GM12878 (cell line): Measurements from ENCODE around the gene ZCCHC3. TPM values are rescaled to one million over a fixed set of nuclear protein-coding genes. Genes with fewer than 3 reads are reported as not detected.

ENCODE experiments used
- ATAC-seq: fragments of 200-7000 bp; cut with Tn5 transposase; 3 replicates; pipeline ENCODE4 v1.9.1; 2020; ENCODE audit warnings: mild to moderate bottlenecking, moderate library complexity
- BruUV-seq: library from RNA; stranded (reverse); fragments of 400-500 nt; replicated peaks from 2 replicates; lab custom pipeline; 2021; lab: Mats Ljungman, UMichigan
- CTCF ChIA-PET: fragments of 300-600 bp; sonication (Branson Sonifier 250); formaldehyde crosslinking; extraction: SDS; loops from one replicate; lab custom pipeline; 2021; ENCODE audit warnings: inconsistent platforms; lab: Yijun Ruan, JAX
- POLR2A ChIA-PET: fragments of 350-600 bp; formaldehyde crosslinking; extraction: SDS; loops from one replicate; lab custom pipeline; 2021; ENCODE audit warnings: inconsistent platforms; lab: Charles Lee
- RAD21 ChIA-PET: fragments of 300-600 bp; sonication (Branson Sonifier 250); formaldehyde crosslinking; loops from one replicate; lab custom pipeline; 2023; ENCODE audit warnings: antibody characterized with exemption; ENCODE audit not compliant: unreplicated experiment; lab: Charles Lee
- SMC1A ChIA-PET: fragments of 300-600 bp; sonication (Branson Sonifier 250); formaldehyde crosslinking; loops from one replicate; lab custom pipeline; 2023; ENCODE audit not compliant: unreplicated experiment, uncharacterized antibody; lab: Charles Lee
- DNase-seq: peaks from one replicate; pipeline ENCODE4 v3.0.0-alpha.2; 2011; ENCODE audit warnings: low read depth, low spot score
- FAIRE-seq: peaks from 3 replicates; lab custom pipeline; 2011; peaks lifted over from hg19 to GRCh38; lab: Jason Lieb, UNC
- H2AFZ ChIP-seq: 2 replicates; pipeline ENCODE4 v1.6.0; 2011; ENCODE audit warnings: low read depth, low read length, control low read depth; ENCODE audit not compliant: control insufficient read depth
- H3K27ac ChIP-seq: 2 replicates; pipeline ENCODE4 v1.5.1; 2011; ENCODE audit warnings: control low read depth; ENCODE audit not compliant: control insufficient read depth, insufficient read depth
- H3K27me3 ChIP-seq, 2 experiments: replicated peaks in 1 of 2; 2 replicates each; pipeline versions ENCODE4 v1.6.0 to v1.6.1; 2011; ENCODE audit warnings: low read length in 1 of 2; ENCODE audit not compliant: control insufficient read depth in 2 of 2, insufficient read depth in 2 of 2
- H3K36me3 ChIP-seq, 2 experiments: 2 replicates each; pipeline ENCODE4 v1.5.1; 2011; ENCODE audit warnings: low read length in 1 of 2; ENCODE audit not compliant: control insufficient read depth in 2 of 2, insufficient read depth in 2 of 2
- H3K4me1 ChIP-seq: 2 replicates; pipeline ENCODE4 v1.6.1; 2011; ENCODE audit warnings: mild to moderate bottlenecking, low read length, moderate library complexity, mixed read lengths; ENCODE audit not compliant: control insufficient read depth, insufficient read depth
- H3K4me2 ChIP-seq: 2 replicates; pipeline ENCODE4 v1.6.0; 2011; ENCODE audit warnings: control low read depth; ENCODE audit not compliant: control insufficient read depth, insufficient read depth
- H3K4me3 ChIP-seq: fragments of 200-600 bp; sonication (generic); 2 replicates; pipeline ENCODE4 v1.5.1; 2016
- H3K79me2 ChIP-seq: 2 replicates; pipeline ENCODE4 v1.6.0; 2011; ENCODE audit warnings: low read length; ENCODE audit not compliant: control insufficient read depth, insufficient read depth
- H3K9ac ChIP-seq: 2 replicates; pipeline ENCODE4 v1.8.0; 2011; ENCODE audit warnings: low read length, control low read depth, mixed read lengths; ENCODE audit not compliant: control insufficient read depth, insufficient read depth
- H3K9me3 ChIP-seq: replicated peaks from 3 replicates; pipeline ENCODE4 v1.5.1; 2011; ENCODE audit warnings: mild to moderate bottlenecking, low read length; ENCODE audit not compliant: control insufficient read depth, insufficient read depth
- H4K20me1 ChIP-seq: 2 replicates; pipeline ENCODE4 v1.6.0; 2011; ENCODE audit not compliant: control insufficient read depth, insufficient read depth
- ATF2 ChIP-seq: IDR thresholded peaks from 2 replicates; pipeline ENCODE4 v1.6.1; 2012; ENCODE audit warnings: low read length, inconsistent platforms
- BHLHE40 ChIP-seq, 2 experiments: fragments of 450-650 bp in 1 of 2; IDR thresholded peaks; 2 replicates each; pipeline ENCODE4 v1.6.1; 2011 to 2017; ENCODE audit warnings: low read depth in 2 of 2, borderline replicate concordance in 1 of 2, improper control_type of control experiment in 1 of 2, low read length in 1 of 2, mild to moderate bottlenecking in 1 of 2
- BRCA1 ChIP-seq: IDR thresholded peaks from 2 replicates; pipeline ENCODE4 v1.6.1; 2011; ENCODE audit warnings: low read depth, low read length, improper control_type of control experiment
- CBFB ChIP-seq: IDR thresholded peaks from 2 replicates; pipeline ENCODE4 v1.6.1; 2016; ENCODE audit warnings: antibody characterized with exemption, low read depth
- CHD2 ChIP-seq: IDR thresholded peaks from 2 replicates; pipeline ENCODE4 v1.6.1; 2011; ENCODE audit warnings: low read depth, low read length, improper control_type of control experiment, borderline replicate concordance
- CREM ChIP-seq: IDR thresholded peaks from 2 replicates; pipeline ENCODE4 v1.6.1; 2014; ENCODE audit warnings: antibody characterized with exemption, low read depth
- DPF2 ChIP-seq: fragments of 450-650 bp; IDR thresholded peaks from 2 replicates; pipeline ENCODE4 v1.6.1; 2017; ENCODE audit warnings: mild to moderate bottlenecking
- EED ChIP-seq: sonication (generic); IDR thresholded peaks from 2 replicates; pipeline ENCODE4 v1.6.1; 2016; ENCODE audit warnings: antibody characterized with exemption, low read depth
- IKZF1 ChIP-seq: fragments of 450-650 bp; conservative IDR thresholded peaks from 2 replicates; pipeline ENCODE4 v1.6.1; 2017; ENCODE audit warnings: antibody characterized with exemption, mild to moderate bottlenecking
- MAX ChIP-seq: IDR thresholded peaks from 2 replicates; pipeline ENCODE4 v1.6.1; 2012; ENCODE audit warnings: low read depth, low read length, improper control_type of control experiment
- MEF2A ChIP-seq: IDR thresholded peaks from 2 replicates; pipeline ENCODE4 v1.6.1; 2011; ENCODE audit warnings: low read depth, mild to moderate bottlenecking, low read length, moderate library complexity; ENCODE audit not compliant: insufficient read depth
- NFIC ChIP-seq: IDR thresholded peaks from 2 replicates; pipeline ENCODE4 v1.6.1; 2012; ENCODE audit warnings: low read depth, mild to moderate bottlenecking, inconsistent platforms, low read length, moderate library complexity
- NRF1 ChIP-seq: conservative IDR thresholded peaks from 2 replicates; pipeline ENCODE4 v1.6.1; 2011; ENCODE audit warnings: mild to moderate bottlenecking, low read depth, low read length, improper control_type of control experiment
- PKNOX1 ChIP-seq: fragments of 450-650 bp; IDR thresholded peaks from 2 replicates; pipeline ENCODE4 v1.6.1; 2016; ENCODE audit warnings: mild to moderate bottlenecking
- POLR2AphosphoS2 ChIP-seq: IDR thresholded peaks from 2 replicates; pipeline ENCODE4 v1.6.1; 2011; ENCODE audit warnings: low read depth, mild to moderate bottlenecking, low read length, improper control_type of control experiment, moderate library complexity
- POLR2AphosphoS5 ChIP-seq: IDR thresholded peaks from 2 replicates; pipeline ENCODE4 v1.6.1; 2011; ENCODE audit warnings: mild to moderate bottlenecking, low read length, inconsistent platforms
- SP1 ChIP-seq: IDR thresholded peaks from one replicate; pipeline ENCODE4 v1.6.1; 2011; ENCODE audit warnings: low read depth, low read length
- SRF ChIP-seq, 2 experiments: IDR thresholded peaks; 2 replicates each; pipeline ENCODE4 v1.6.1; 2011; ENCODE audit warnings: low read depth in 2 of 2, low read length in 2 of 2, mild to moderate bottlenecking in 1 of 2, moderate library complexity in 1 of 2
- STAT1 ChIP-seq: fragments of 450-650 bp; conservative IDR thresholded peaks from 2 replicates; pipeline ENCODE4 v1.6.1; 2014; ENCODE audit warnings: antibody characterized with exemption, mild to moderate bottlenecking
- TBL1XR1 ChIP-seq: IDR thresholded peaks from 2 replicates; pipeline ENCODE4 v1.6.1; 2012; ENCODE audit warnings: low read depth, low read length, improper control_type of control experiment
- USF1 ChIP-seq: IDR thresholded peaks from 2 replicates; pipeline ENCODE4 v1.6.1; 2011; ENCODE audit warnings: borderline replicate concordance, low read depth, mild to moderate bottlenecking, moderate library complexity, mixed read lengths, low read length; ENCODE audit not compliant: insufficient read depth; ENCODE audit errors: extremely low read length
- WGBS: methylation state at CpG from one replicate; pipeline ENCODE4 v1.1.6; 2016; ENCODE audit warnings: low lambda C conversion rate; ENCODE audit not compliant: insufficient replicate concordance, insufficient coverage; ENCODE audit errors: missing lambda C conversion rate; 5-methylcytosine and 5-hydroxymethylcytosine counted together
- in situ Hi-C: fragments of 300-500 bp; cut with MboI; formaldehyde crosslinking; loops from 9 replicates; pipeline ENCODE4 v1.14.3; 2018; ENCODE audit warnings: mixed read lengths
- intact Hi-C: fragments of 100-400 bp; cut with micrococcal nuclease; formaldehyde crosslinking; loops from one replicate; pipeline ENCODE4 v1.14.2; 2022; ENCODE audit not compliant: unreplicated experiment
- polyA plus RNA-seq, 11 experiments: library from polyadenylated mRNA; depleted of rRNA in 4 of 11; unstranded in 6 of 11; stranded (reverse) in 5 of 11; fragments of >200 nt; fragmentation: Nextera tagmentation in 4 of 11; fragmentation: Illumina TruSeq in 1 of 11; extraction: Ambion mirVana in 4 of 11; extraction: Trizol in 1 of 11; gene quantifications; 1 replicate in 1 of 11; 2 replicates in 10 of 11; pipeline versions ENCODE4 v1.2.1 to v1.2.3, GENCODE V29; 2011 to 2016; ENCODE audit warnings: inconsistent platforms in 2 of 11, missing spikeins in 2 of 11, low read depth in 1 of 11
- total RNA-seq, 4 experiments: library from RNA; depleted of rRNA in 3 of 4; stranded (reverse); fragments of >200 nt in 3 of 4; fragmentation: Illumina TruSeq in 1 of 4; extraction: Trizol in 1 of 4; gene quantifications; 2 replicates each; pipeline versions ENCODE4 v1.2.1 to v1.2.3, GENCODE V29; 2013 to 2021

The ZCCHC3 gene
- total and polyA plus RNA-seq, 10 of the 15 experiments (the other 5 are each of a cell fraction or from before 2014, with no cell fraction given): 5.3 to 36.1 (median 17.2) TPM

- RAD21 ChIA-PET: interaction anchor here (2.5 to 2.7 kb wide), 2 partner anchors 12 to 44 kb away, joined by 10 to 12 read pairs; partner anchors contain the start of gene ZCCHC3
- Histone ChIP-seq H3K4me3 (peak overlapping the region; percentile 46), H3K27ac (no peak overlapping the region; the same call in 1 of the 2 replicates), H3K4me2 (peak overlapping the region; percentile 91), H3K9ac (no peak overlapping the region), H2AFZ (peak overlapping the region; percentile 88), H3K9me3 (no peaks in the 10 kb centered on the region), H3K36me3 (no peaks in the 10 kb centered on the region), H3K27me3 (no peaks in the 10 kb centered on the region), H3K4me1 (peaks cover 4% of the 10 kb centered on the region; the same call in 1 of the 2 replicates), H4K20me1 (no peaks in the 10 kb centered on the region), H3K79me2 (no peaks in the 10 kb centered on the region)
- SMC1A ChIA-PET: interaction anchor here (1.0 to 1.6 kb wide), 4 partner anchors 10 to 21 kb away, joined by 3 to 6 read pairs (median 6); no protein-coding TSS in a partner anchor
- in situ Hi-C loops: no loop called here
- POLR2A ChIA-PET: interaction anchor here (0.5 to 2.5 kb wide), 4 partner anchors 11 to 1083 kb away, joined by 3 to 11 read pairs (median 6); partner anchors contain the start of gene SOX12
- CTCF ChIA-PET: interaction anchor here (0.6 to 2.3 kb wide), 9 partner anchors 9 to 234 kb away, joined by 3 to 12 read pairs (median 4); partner anchors contain the start of gene CSNK2A1
- intact Hi-C loops: no loop called here
- ATAC-seq (peak; percentile 100), DNase-seq (no peak), FAIRE-seq (peak; percentile 75)
- no TSS peak for BruUV-seq
- WGBS: 37% methylated on average over 27 of the region's 31 CpGs
- TF ChIP-seq MAX: no peak
- 0 out of 2 replicates have a peak, but pooled peaks have one; percentile 18 for TF ChIP-seq IKZF1
- no peak for TF ChIP-seq STAT1
- TF ChIP-seq BRCA1: no peak
- TF ChIP-seq USF1: no peak
- TF ChIP-seq BHLHE40 (IDR thresholded peaks at IDR 0.05; ENCODE audit: borderline replicate concordance in 1 of 2, low read depth in 2 of 2, low read length in 1 of 2): peak; percentile 45 to 76; a peak in 2 of 4 replicates
- TF ChIP-seq POLR2AphosphoS2: no peak
- no peak for TF ChIP-seq MEF2A
- TF ChIP-seq NFIC: no peak
- TF ChIP-seq SP1: peak; percentile 60
- TF ChIP-seq NRF1: no peak
- TF ChIP-seq EED: no peak
- TF ChIP-seq DPF2: no peak
- 0 out of 2 replicates have a peak, but pooled peaks have one; percentile 28 for TF ChIP-seq CHD2
- no peak for TF ChIP-seq ATF2
- TF ChIP-seq CBFB: no peak
- no peak for TF ChIP-seq CREM
- no peak for TF ChIP-seq TBL1XR1
- no peak for TF ChIP-seq POLR2AphosphoS5
- peak; percentile 95 for TF ChIP-seq PKNOX1
- TF ChIP-seq SRF (IDR thresholded peaks at IDR 0.05; ENCODE audit: low read depth in 2 of 2, low read length in 2 of 2): no peak
Observed at GRCh38 chr20:309841-310644, 12.7 kb downstream of the ZCCHC3 start.
